Activated T-helper 17 cell treated with anti-CD3 and anti-CD28 coated beads, Interleukin-2, amount 50 U/mL, for 72 hours (primary cell): ENCODE measurements around the gene ABCD3. TPM values are rescaled to one million over a fixed set of nuclear protein-coding genes. Genes with fewer than 3 reads are reported as not detected.
A peak's percentile ranks its signal among the peaks of the same experiment; 100 is the strongest.

Experiments used
- ATAC-seq: fragments of 150-1000 bp; cut with Tn5 transposase; replicated peaks from 2 replicates; pipeline ENCODE4 v1.10.0; 2021; ENCODE audit warnings: mild to moderate bottlenecking, moderate library complexity
- H3K27ac Mint-ChIP-seq: one replicate; pipeline ENCODE4 v1.8.0; 2022; ENCODE audit warnings: mixed read lengths
- H3K27me3 Mint-ChIP-seq: one replicate; pipeline ENCODE4 v1.8.0; 2022; ENCODE audit warnings: mixed read lengths
- H3K36me3 Mint-ChIP-seq: one replicate; pipeline ENCODE4 v1.8.0; 2022; ENCODE audit warnings: low read depth, mild to moderate bottlenecking, mixed read lengths
- H3K4me1 Mint-ChIP-seq: one replicate; pipeline ENCODE4 v1.8.0; 2022; ENCODE audit warnings: mixed read lengths
- H3K4me3 Mint-ChIP-seq: one replicate; pipeline ENCODE4 v1.8.0; 2022; ENCODE audit warnings: mild to moderate bottlenecking, mixed read lengths
- H3K9me3 Mint-ChIP-seq: one replicate; pipeline ENCODE4 v1.8.0; 2022; ENCODE audit warnings: mixed read lengths
- total RNA-seq, 2 donors: library from RNA; stranded (reverse); gene quantifications; one replicate each; pipeline ENCODE4 v1.2.3, GENCODE V29; 2022

The ABCD3 gene
- total RNA-seq, 2 donors from 2014 or later, result 18.8 to 27.6 TPM

GRCh38 chr1:94535879-94536278 lies 117.7 kb downstream of the ABCD3 start:
- Mint-ChIP-seq H3K27ac (no peak overlapping the region), H3K36me3 (no peaks in the 10 kb centered on the region), H3K4me1 (no peaks in the 10 kb centered on the region), H3K4me3 (no peak overlapping the region), H3K9me3 (no peaks in the 10 kb centered on the region), H3K27me3 (peaks cover 43% of the 10 kb centered on the region)
- ATAC-seq, result no peak

DNA sequence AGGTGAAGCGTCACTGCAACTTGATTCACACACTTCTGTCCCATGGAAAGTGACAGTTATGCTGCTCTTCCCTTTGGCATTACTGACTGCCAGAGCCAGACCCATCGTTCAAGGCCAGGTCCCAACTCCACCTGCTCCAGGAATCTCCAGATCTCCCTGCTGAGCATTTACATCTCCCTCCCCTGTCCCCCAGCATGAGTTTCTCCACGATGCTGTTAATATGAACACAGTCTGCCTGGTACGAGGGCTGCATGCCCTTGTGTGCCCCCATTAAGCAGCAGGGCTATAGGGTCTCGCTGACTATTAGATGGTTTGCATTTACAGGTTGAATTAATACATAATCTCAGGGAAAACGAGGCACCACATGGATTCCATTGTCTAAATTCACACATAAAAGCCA lies 119.1 kb downstream of the ABCD3 start:
- no peak for ATAC-seq
- Mint-ChIP-seq H3K4me1 (no peaks in the 10 kb centered on the region), H3K27ac (no peak overlapping the region), H3K4me3 (no peak overlapping the region), H3K36me3 (no peaks in the 10 kb centered on the region), H3K27me3 (peaks cover 48% of the 10 kb centered on the region), H3K9me3 (no peaks in the 10 kb centered on the region)

DNA sequence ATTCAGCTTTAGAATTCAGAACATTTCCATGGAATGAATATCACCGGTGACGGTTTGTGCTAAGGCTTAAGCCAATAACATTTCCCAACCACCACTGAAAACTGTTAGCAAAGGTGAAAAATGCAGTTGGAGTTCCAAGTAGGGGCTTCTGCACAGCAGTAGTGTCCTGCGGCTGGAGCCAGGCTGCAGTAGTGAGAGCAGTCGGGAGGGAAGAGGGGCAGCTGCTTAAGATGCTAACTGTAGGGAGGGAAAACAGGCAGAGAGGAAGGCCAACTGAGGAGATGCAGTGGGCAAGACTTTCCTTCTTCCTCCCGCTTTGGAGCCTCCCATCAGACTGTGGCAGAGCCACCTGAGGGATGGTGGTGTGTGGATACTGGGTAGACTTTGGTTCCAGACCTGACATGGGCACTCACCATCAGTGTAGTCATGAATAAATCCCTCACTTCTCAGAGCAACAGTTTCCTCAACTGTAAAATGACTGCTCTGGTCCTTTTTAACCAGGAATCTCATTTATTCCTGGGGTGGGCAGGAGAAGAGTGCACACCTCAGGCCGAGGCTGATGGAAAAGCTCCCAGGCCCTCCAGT lies 120.1 kb downstream of the ABCD3 start:
- ATAC-seq, result no peak
- H3K27ac Mint-ChIP-seq, result no peak overlapping the region
- peaks cover 56% of the 10 kb centered on the region for H3K27me3 Mint-ChIP-seq
- H3K36me3 Mint-ChIP-seq, result no peaks in the 10 kb centered on the region
- no peaks in the 10 kb centered on the region for H3K4me1 Mint-ChIP-seq
- no peak overlapping the region for H3K4me3 Mint-ChIP-seq
- H3K9me3 Mint-ChIP-seq, result no peaks in the 10 kb centered on the region

DNA sequence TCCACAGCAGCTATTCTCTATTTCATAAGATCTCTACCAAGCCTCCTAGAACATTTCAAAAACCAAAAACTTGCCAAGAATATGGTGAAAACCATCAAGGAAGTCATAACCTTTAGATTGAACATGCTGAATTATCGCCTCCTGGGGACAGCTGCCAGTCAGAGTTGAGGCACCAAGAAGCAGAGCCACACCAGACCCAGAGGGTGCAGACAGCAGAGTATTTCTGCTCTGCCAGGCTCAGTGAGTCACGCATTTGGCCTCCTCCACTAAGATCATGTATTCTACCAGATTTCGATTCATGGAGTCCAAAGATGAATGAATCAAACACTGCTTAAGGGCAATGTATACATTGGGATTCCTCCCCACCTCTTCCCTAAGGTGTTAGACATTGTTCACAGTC lies 121.3 kb downstream of the ABCD3 start:
- Mint-ChIP-seq H3K4me3 (no peak overlapping the region), H3K9me3 (no peaks in the 10 kb centered on the region), H3K27me3 (peaks cover 64% of the 10 kb centered on the region), H3K27ac (no peak overlapping the region), H3K4me1 (no peaks in the 10 kb centered on the region), H3K36me3 (no peaks in the 10 kb centered on the region)
- no peak for ATAC-seq

- Mint-ChIP-seq H3K27me3 (peaks cover 62% of the 10 kb centered on the region), H3K4me1 (no peaks in the 10 kb centered on the region), H3K36me3 (no peaks in the 10 kb centered on the region), H3K4me3 (peak overlapping the region; percentile 75), H3K27ac (no peak overlapping the region), H3K9me3 (no peaks in the 10 kb centered on the region)
- ATAC-seq, result no peak
Observed at GRCh38 chr1:94540440-94541245, 122.5 kb downstream of the ABCD3 start.

- Mint-ChIP-seq H3K36me3 (no peaks in the 10 kb centered on the region), H3K4me3 (peak within 1 kb of the TSS; percentile 75), H3K27me3 (peaks cover 59% of the 10 kb centered on the region), H3K4me1 (no peaks in the 10 kb centered on the region), H3K27ac (no peak within 1 kb of the TSS), H3K9me3 (no peaks in the 10 kb centered on the region)
- ATAC-seq, result peak; percentile 96
Observed at GRCh38 chr1:94541246-94542087, 123.3 kb downstream of the ABCD3 start, which contains the start of gene F3. Gene F3, minus strand, starts transcription at chr1:94541759. Its CDS starts 123 bp downstream, at chr1:94541636.

GRCh38 chr1:94542088-94542870 lies 124.1 kb downstream of the ABCD3 start:
- H3K9me3 Mint-ChIP-seq, result no peaks in the 10 kb centered on the region
- peak; percentile 15 for ATAC-seq
- no peaks in the 10 kb centered on the region for H3K36me3 Mint-ChIP-seq
- peak overlapping the region; percentile 75 for H3K4me3 Mint-ChIP-seq
- H3K27ac Mint-ChIP-seq, result no peak overlapping the region
- no peaks in the 10 kb centered on the region for H3K4me1 Mint-ChIP-seq
- H3K27me3 Mint-ChIP-seq, result peaks cover 57% of the 10 kb centered on the region

GRCh38 chr1:94543001-94543400 lies 124.8 kb downstream of the ABCD3 start:
- Mint-ChIP-seq H3K27ac (no peak overlapping the region), H3K9me3 (no peaks in the 10 kb centered on the region), H3K36me3 (no peaks in the 10 kb centered on the region), H3K4me1 (no peaks in the 10 kb centered on the region), H3K4me3 (peak overlapping the region; percentile 75), H3K27me3 (peaks cover 56% of the 10 kb centered on the region)
- no peak for ATAC-seq

- Mint-ChIP-seq H3K27me3 (peaks cover 57% of the 10 kb centered on the region), H3K9me3 (no peaks in the 10 kb centered on the region), H3K4me3 (no peak overlapping the region), H3K4me1 (no peaks in the 10 kb centered on the region), H3K36me3 (no peaks in the 10 kb centered on the region), H3K27ac (no peak overlapping the region)
- ATAC-seq, result no peak
Observed at GRCh38 chr1:94543893-94544635, 125.9 kb downstream of the ABCD3 start.

- H3K4me3 Mint-ChIP-seq, result no peak overlapping the region
- H3K27me3 Mint-ChIP-seq, result peaks cover 49% of the 10 kb centered on the region
- H3K4me1 Mint-ChIP-seq, result no peaks in the 10 kb centered on the region
- H3K27ac Mint-ChIP-seq, result no peak overlapping the region
- ATAC-seq, result no peak
- no peaks in the 10 kb centered on the region for H3K36me3 Mint-ChIP-seq
- no peaks in the 10 kb centered on the region for H3K9me3 Mint-ChIP-seq
Observed at GRCh38 chr1:94544706-94545490, 126.7 kb downstream of the ABCD3 start.

DNA sequence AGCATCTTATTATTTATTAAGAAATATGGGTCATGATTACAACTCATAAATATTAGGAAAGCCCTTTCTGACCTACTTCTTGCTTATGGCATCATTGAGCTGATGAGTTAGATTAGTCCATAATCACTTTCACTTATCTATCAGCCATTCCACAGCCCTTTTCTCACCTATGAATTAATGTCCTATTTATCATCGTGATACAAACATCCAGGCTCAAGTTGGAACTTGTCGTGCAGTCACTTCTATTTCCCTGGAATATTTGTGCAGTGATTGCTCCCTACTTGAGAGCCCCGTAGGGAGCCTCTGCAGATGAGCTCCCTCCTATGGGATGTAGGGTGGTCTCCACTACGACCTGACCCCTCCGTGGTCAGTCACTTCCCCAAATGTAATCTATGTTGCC lies 131.5 kb downstream of the ABCD3 start:
- Mint-ChIP-seq H3K27me3 (peaks cover 27% of the 10 kb centered on the region), H3K27ac (no peak overlapping the region), H3K36me3 (no peaks in the 10 kb centered on the region), H3K4me1 (no peaks in the 10 kb centered on the region), H3K9me3 (no peaks in the 10 kb centered on the region), H3K4me3 (no peak overlapping the region)
- ATAC-seq, result no peak

GRCh38 chr1:94550396-94550795 lies 132.2 kb downstream of the ABCD3 start:
- Mint-ChIP-seq H3K4me3 (no peak overlapping the region), H3K27ac (no peak overlapping the region), H3K27me3 (peaks cover 25% of the 10 kb centered on the region), H3K4me1 (no peaks in the 10 kb centered on the region), H3K9me3 (no peaks in the 10 kb centered on the region), H3K36me3 (no peaks in the 10 kb centered on the region)
- no peak for ATAC-seq

DNA sequence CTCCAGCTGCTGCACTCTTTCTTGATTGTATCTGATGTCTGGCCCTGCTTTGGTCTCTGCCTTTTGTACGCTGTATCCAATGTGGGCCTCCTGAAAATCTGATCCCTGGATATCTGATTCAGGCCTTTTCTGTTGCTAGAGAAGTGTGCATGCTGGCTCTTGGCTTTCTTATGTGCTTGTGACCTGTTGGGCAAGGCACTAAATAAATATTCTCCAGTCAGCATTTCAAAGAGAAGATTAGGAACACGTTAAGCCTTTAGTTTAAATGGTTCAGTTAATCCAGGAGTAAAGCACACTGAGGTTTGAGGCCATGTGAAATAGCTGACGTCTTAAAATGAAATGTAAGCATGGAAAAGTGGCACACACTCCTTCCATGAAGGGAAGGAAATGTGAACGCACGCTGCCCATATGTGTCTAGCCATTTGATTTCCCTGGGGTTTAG lies 132.6 kb downstream of the ABCD3 start:
- H3K27me3 Mint-ChIP-seq, result peaks cover 29% of the 10 kb centered on the region
- H3K4me1 Mint-ChIP-seq, result no peaks in the 10 kb centered on the region
- no peak overlapping the region for H3K4me3 Mint-ChIP-seq
- no peaks in the 10 kb centered on the region for H3K36me3 Mint-ChIP-seq
- H3K9me3 Mint-ChIP-seq, result no peaks in the 10 kb centered on the region
- H3K27ac Mint-ChIP-seq, result no peak overlapping the region
- no peak for ATAC-seq
